Esophagus muscularis mucosa (tissue), 4 donors: ENCODE results near the gene OTP. TPM values are rescaled to one million over a fixed set of nuclear protein-coding genes. Genes with fewer than 3 reads are reported as not detected.
A peak's percentile ranks its signal among the peaks of the same experiment; 100 is the strongest.

Experiments used
- DNase-seq: peaks from one replicate; pipeline ENCODE4 v3.0.0-alpha.2; 2017; ENCODE audit errors: extremely low spot score
- H3K27ac ChIP-seq, 4 donors: fragments of 200-600 bp; sonication (generic); replicated peaks in 1 of 4; 1 replicate in 3 of 4; 2 replicates in 1 of 4; pipeline ENCODE4 v1.5.1; 2016 to 2019; ENCODE audit warnings: mild to moderate bottlenecking in 1 of 4
- H3K27me3 ChIP-seq, 4 donors: fragments of 200-600 bp; sonication (generic); one replicate each; pipeline versions ENCODE4 v1.5.1 to v1.6.0; 2016 to 2019
- H3K36me3 ChIP-seq, 4 donors: fragments of 200-600 bp; sonication (generic); one replicate each; pipeline ENCODE4 v1.5.1; 2016 to 2019
- H3K4me1 ChIP-seq, 4 donors: fragments of 200-600 bp; sonication (generic); one replicate each; pipeline ENCODE4 v1.5.1; 2016 to 2019
- H3K4me3 ChIP-seq, 4 donors: fragments of 200-600 bp; sonication (generic); 1 replicate in 2 of 4; 2 replicates in 2 of 4; pipeline ENCODE4 v1.5.1; 2016 to 2019; ENCODE audit warnings: mild to moderate bottlenecking in 4 of 4, moderate library complexity in 1 of 4
- H3K9me3 ChIP-seq, 4 donors: fragments of 200-600 bp; sonication (generic); 1 replicate in 3 of 4; 2 replicates in 1 of 4; pipeline ENCODE4 v1.5.1; 2016 to 2019
- EP300 ChIP-seq: sonication (generic); formaldehyde crosslinking; IDR thresholded peaks from one replicate; pipeline ENCODE4 v1.6.1; 2017; ENCODE audit warnings: antibody characterized with exemption
- POLR2A ChIP-seq: fragments of 450-650 bp; IDR thresholded peaks from one replicate; pipeline ENCODE4 v1.6.1; 2017; ENCODE audit warnings: antibody characterized with exemption, moderate library complexity, mild to moderate bottlenecking, low read depth
- POLR2AphosphoS5 ChIP-seq, 2 donors: sonication (generic); formaldehyde crosslinking; IDR thresholded peaks; one replicate each; pipeline ENCODE4 v1.6.1; 2017; ENCODE audit warnings: antibody characterized with exemption in 2 of 2
- WGBS: methylation state at CpG from one replicate; pipeline ENCODE4 v1.1.5; 2018; 5-methylcytosine and 5-hydroxymethylcytosine counted together
- intact Hi-C: fragments of 100-400 bp; cut with DNase I; formaldehyde crosslinking; loops from one replicate; pipeline ENCODE4 v1.15.1; 2023
- total RNA-seq, 4 donors: library from RNA; depleted of rRNA; stranded (reverse); fragments of >200 nt; gene quantifications; one replicate each; pipeline versions ENCODE4 v1.1.0 to v1.2.1, GENCODE V29; 2016
- TF ChIP-seq, protein P1 (sequence below), 3 experiments: fragments of 200-600 bp in 2 of 3; fragments of 450-650 bp in 1 of 3; sonication (generic) in 2 of 3; IDR thresholded peaks; one replicate each; pipeline ENCODE4 v1.5.1; 2017 to 2019; ENCODE audit warnings: antibody characterized with exemption in 3 of 3, mild to moderate bottlenecking in 2 of 3, moderate library complexity in 1 of 3

OTP gene
- total RNA-seq, 4 donors from 2014 or later: not detected

DNA sequence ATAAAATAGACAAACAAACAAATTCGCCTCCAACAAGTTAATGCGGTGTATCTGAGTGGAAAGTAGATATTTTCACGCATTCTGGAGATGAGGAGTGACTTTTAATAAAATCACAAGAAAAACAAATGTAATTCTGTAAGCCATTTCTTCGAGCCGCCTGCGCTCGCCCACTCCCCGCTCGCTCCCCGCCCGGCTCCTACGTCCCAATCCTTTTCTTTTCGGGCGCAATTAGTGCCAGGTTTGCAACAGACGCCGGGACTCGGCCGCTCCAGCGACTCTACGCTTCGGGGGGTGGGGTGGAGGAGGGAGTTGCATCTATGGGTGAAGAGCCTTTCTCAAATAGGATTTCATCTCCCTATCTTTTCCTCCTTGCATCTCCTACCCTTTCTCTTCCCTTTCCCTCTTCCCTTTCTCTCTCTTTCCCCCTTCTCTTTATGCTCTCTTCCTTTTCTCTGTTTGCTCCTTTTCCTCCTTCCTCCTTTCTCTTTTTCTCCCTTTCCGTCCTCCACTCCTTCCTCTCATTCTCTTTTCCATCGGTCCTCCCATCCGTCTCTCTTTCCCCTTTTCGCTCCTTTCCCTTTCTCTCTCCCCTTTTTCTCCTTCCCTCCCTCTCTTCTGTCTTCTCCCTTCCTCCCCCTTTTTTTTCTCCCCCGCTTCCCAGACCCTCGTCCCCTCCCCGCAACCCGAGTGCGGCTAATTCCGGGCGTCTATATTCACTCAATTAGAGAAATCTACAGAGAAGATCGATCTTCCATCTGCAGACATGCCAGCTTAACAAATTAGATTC lies 6.1 kb upstream of the OTP start:
- TF ChIP-seq POLR2AphosphoS5 (IDR thresholded peaks at IDR 0.05) (no peak), EP300 (no peak), POLR2A (no peak)
- TF ChIP-seq, protein P1, sequence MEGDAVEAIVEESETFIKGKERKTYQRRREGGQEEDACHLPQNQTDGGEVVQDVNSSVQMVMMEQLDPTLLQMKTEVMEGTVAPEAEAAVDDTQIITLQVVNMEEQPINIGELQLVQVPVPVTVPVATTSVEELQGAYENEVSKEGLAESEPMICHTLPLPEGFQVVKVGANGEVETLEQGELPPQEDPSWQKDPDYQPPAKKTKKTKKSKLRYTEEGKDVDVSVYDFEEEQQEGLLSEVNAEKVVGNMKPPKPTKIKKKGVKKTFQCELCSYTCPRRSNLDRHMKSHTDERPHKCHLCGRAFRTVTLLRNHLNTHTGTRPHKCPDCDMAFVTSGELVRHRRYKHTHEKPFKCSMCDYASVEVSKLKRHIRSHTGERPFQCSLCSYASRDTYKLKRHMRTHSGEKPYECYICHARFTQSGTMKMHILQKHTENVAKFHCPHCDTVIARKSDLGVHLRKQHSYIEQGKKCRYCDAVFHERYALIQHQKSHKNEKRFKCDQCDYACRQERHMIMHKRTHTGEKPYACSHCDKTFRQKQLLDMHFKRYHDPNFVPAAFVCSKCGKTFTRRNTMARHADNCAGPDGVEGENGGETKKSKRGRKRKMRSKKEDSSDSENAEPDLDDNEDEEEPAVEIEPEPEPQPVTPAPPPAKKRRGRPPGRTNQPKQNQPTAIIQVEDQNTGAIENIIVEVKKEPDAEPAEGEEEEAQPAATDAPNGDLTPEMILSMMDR (IDR thresholded peaks at IDR 0.05): no peak
- intact Hi-C loops: loop anchor here (10.0 kb wide), 2 partner anchors 130 to 360 kb away; partner anchors contain the start of gene TBCA
- peaks cover 0 to 85% (median 59%) of the 10 kb centered on the region in 4 donors for H3K27me3 ChIP-seq

GRCh38 chr5:77643654-77644370 lies 5.3 kb upstream of the OTP start:
- Histone ChIP-seq H3K27me3 (peaks cover 5 to 89% (median 66%) of the 10 kb centered on the region in 4 donors), H3K27ac (no peak overlapping the region), H3K36me3 (no peaks in the 10 kb centered on the region), H3K4me1 (peaks cover 29 to 51% (median 41%) of the 10 kb centered on the region in 4 donors), H3K9me3 (no peaks in the 10 kb centered on the region), H3K4me3 (peak overlapping the region in 1 of 4 donors; percentile 13)
- intact Hi-C loops: loop anchor here (10.0 kb wide), 2 partner anchors 131 to 361 kb away; partner anchors contain the start of gene TBCA
- 15% methylated on average over 26 of the region's 28 CpGs for WGBS
- DNase-seq: no peak
- TF ChIP-seq, protein P1 (IDR thresholded peaks at IDR 0.05): no peak
- TF ChIP-seq EP300 (no peak), POLR2A (no peak), POLR2AphosphoS5 (IDR thresholded peaks at IDR 0.05) (no peak)

More for the DNA sequence above, 6.1 kb upstream of the OTP start:
- WGBS: 11% methylated on average over 33 of the region's 33 CpGs
- H3K36me3 ChIP-seq: no peaks in the 10 kb centered on the region
- H3K4me3 ChIP-seq: peak overlapping the region in 3 of 4 donors; percentile 38 to 57 (median 39)
- no peak for DNase-seq
- H3K27ac ChIP-seq: no peak overlapping the region
- no peaks in the 10 kb centered on the region for H3K9me3 ChIP-seq
- peaks cover 25 to 45% (median 36%) of the 10 kb centered on the region in 4 donors for H3K4me1 ChIP-seq

GRCh38 chr5:77642738-77643653 lies 4.5 kb upstream of the OTP start:
- H3K27me3 ChIP-seq: peaks cover 8 to 89% (median 74%) of the 10 kb centered on the region in 4 donors

More at GRCh38 chr5:77642738-77643653, 4.5 kb upstream of the OTP start:
- Histone ChIP-seq H3K27ac (no peak overlapping the region), H3K4me3 (peak overlapping the region in 1 of 4 donors; percentile 3), H3K9me3 (no peaks in the 10 kb centered on the region), H3K4me1 (peaks cover 37 to 58% (median 49%) of the 10 kb centered on the region in 4 donors), H3K36me3 (no peaks in the 10 kb centered on the region)
- 14% methylated on average over 15 of the region's 21 CpGs for WGBS
- intact Hi-C loops: loop anchor here (10.0 kb wide), 2 partner anchors 132 to 362 kb away; partner anchors contain the start of gene TBCA
- no peak for DNase-seq
- TF ChIP-seq POLR2A (no peak), POLR2AphosphoS5 (IDR thresholded peaks at IDR 0.05) (no peak), EP300 (no peak)
- TF ChIP-seq, protein P1 (IDR thresholded peaks at IDR 0.05): no peak
